Colonic mucosa (tissue), 4 donors: ENCODE results near the gene EXOC4. TPM values are rescaled to one million over a fixed set of nuclear protein-coding genes. Genes with fewer than 3 reads are reported as not detected.

Source experiments
- DNase-seq: peaks from one replicate; pipeline ENCODE4 v3.0.0-alpha.2; 2020
- H3K27ac ChIP-seq: fragments of 200-600 bp; one replicate; pipeline ENCODE4 v1.8.0; 2021
- H3K27me3 ChIP-seq: fragments of 200-600 bp; one replicate; pipeline ENCODE4 v1.8.0; 2021
- H3K36me3 ChIP-seq: fragments of 200-600 bp; one replicate; pipeline ENCODE4 v1.8.0; 2021
- H3K4me1 ChIP-seq: fragments of 200-600 bp; one replicate; pipeline ENCODE4 v1.8.0; 2021; ENCODE audit warnings: mild to moderate bottlenecking
- H3K4me3 ChIP-seq: fragments of 200-600 bp; one replicate; pipeline ENCODE4 v1.8.0; 2021
- H3K9ac ChIP-seq, 2 donors: one replicate each; pipeline ENCODE4 v1.7.0; 2013; ENCODE audit warnings: control low read depth in 2 of 2, low read depth in 2 of 2, low read length in 2 of 2
- H3K9me3 ChIP-seq: fragments of 200-600 bp; one replicate; pipeline ENCODE4 v1.8.0; 2021
- CTCF ChIP-seq: fragments of 200-600 bp; IDR thresholded peaks from one replicate; pipeline ENCODE4 v1.8.0; 2022; ENCODE audit warnings: antibody characterized with exemption, mild to moderate bottlenecking
- intact Hi-C: fragments of 100-400 bp; cut with DNase I; formaldehyde crosslinking; loops from one replicate; pipeline ENCODE4 v1.14.1; 2022
- total RNA-seq, 2 donors: library from RNA; stranded (reverse); fragmentation: NEBNext Ultra II Directional in 1 of 2; extraction: Animal tissue kit (Norgen Biotek cat#: 25700) in 1 of 2; gene quantifications; one replicate each; pipeline ENCODE4 v1.2.1, GENCODE V29; 2021
- donor health status: healthy.
- donor health status: DM: no; HTN: no; CAD: no.
- donor health status: DM: no; HTN: no; CAD: no.

Gene EXOC4
- total RNA-seq, 2 donors from 2014 or later: 61.1 to 73.3 TPM

GRCh38 chr7:133937786-133938185 lies 684.9 kb downstream of the EXOC4 start:
- Histone ChIP-seq H3K36me3 (no peaks in the 10 kb centered on the region), H3K9me3 (no peaks in the 10 kb centered on the region), H3K27ac (no peak overlapping the region), H3K9ac (no peak overlapping the region), H3K27me3 (no peaks in the 10 kb centered on the region), H3K4me1 (no peaks in the 10 kb centered on the region), H3K4me3 (no peak overlapping the region)
- no peak for TF ChIP-seq CTCF
- intact Hi-C loops: no loop called here
- DNase-seq: no peak

GRCh38 chr7:133940368-133940767 lies 687.5 kb downstream of the EXOC4 start:
- no peaks in the 10 kb centered on the region for H3K4me1 ChIP-seq
- H3K36me3 ChIP-seq: no peaks in the 10 kb centered on the region
- intact Hi-C loops: no loop called here
- H3K9me3 ChIP-seq: no peaks in the 10 kb centered on the region
- no peaks in the 10 kb centered on the region for H3K27me3 ChIP-seq
- H3K27ac ChIP-seq: no peak overlapping the region
- DNase-seq: no peak
- no peak overlapping the region for H3K4me3 ChIP-seq
- H3K9ac ChIP-seq: no peak overlapping the region
- TF ChIP-seq CTCF: no peak

- DNase-seq: no peak
- H3K9ac ChIP-seq: no peak overlapping the region
- H3K27ac ChIP-seq: no peak overlapping the region
- no peaks in the 10 kb centered on the region for H3K4me1 ChIP-seq
- H3K4me3 ChIP-seq: no peak overlapping the region
- no peaks in the 10 kb centered on the region for H3K36me3 ChIP-seq
- no peaks in the 10 kb centered on the region for H3K9me3 ChIP-seq
- H3K27me3 ChIP-seq: no peaks in the 10 kb centered on the region
- TF ChIP-seq CTCF: no peak
- intact Hi-C loops: no loop called here
Observed at GRCh38 chr7:133941496-133941895, 688.6 kb downstream of the EXOC4 start.

GRCh38 chr7:133945497-133945896 lies 692.6 kb downstream of the EXOC4 start:
- no peak for DNase-seq
- Histone ChIP-seq H3K4me3 (no peak overlapping the region), H3K27ac (no peak overlapping the region), H3K27me3 (no peaks in the 10 kb centered on the region), H3K36me3 (no peaks in the 10 kb centered on the region), H3K9ac (no peak overlapping the region), H3K9me3 (no peaks in the 10 kb centered on the region), H3K4me1 (no peaks in the 10 kb centered on the region)
- intact Hi-C loops: no loop called here
- TF ChIP-seq CTCF: no peak

- H3K9ac ChIP-seq: no peak overlapping the region
Observed at GRCh38 chr7:133947458-133948254, 694.8 kb downstream of the EXOC4 start.

More at GRCh38 chr7:133947458-133948254, 694.8 kb downstream of the EXOC4 start:
- DNase-seq: no peak
- Histone ChIP-seq H3K9me3 (no peaks in the 10 kb centered on the region), H3K27ac (no peak overlapping the region), H3K4me1 (no peaks in the 10 kb centered on the region), H3K36me3 (no peaks in the 10 kb centered on the region), H3K27me3 (no peaks in the 10 kb centered on the region), H3K4me3 (no peak overlapping the region)
- intact Hi-C loops: no loop called here
- no peak for TF ChIP-seq CTCF
